Panc1 (cell line): ENCODE results near the gene KIF21B. TPM values are rescaled to one million over a fixed set of nuclear protein-coding genes. Genes with fewer than 3 reads are reported as not detected.

ENCODE experiments used
- ATAC-seq: fragments of 200-7000 bp; cut with Tn5 transposase; 2 replicates; pipeline ENCODE4 v1.9.1; 2020; ENCODE audit warnings: mild to moderate bottlenecking, moderate library complexity
- BruUV-seq: library from RNA; stranded (reverse); fragments of 400-500 nt; replicated peaks from 2 replicates; lab custom pipeline; 2021; lab: Mats Ljungman, UMichigan
- CTCF ChIA-PET: fragments of 300-600 bp; sonication (Branson Sonifier 250); formaldehyde crosslinking; loops from one replicate; lab custom pipeline; 2022; ENCODE audit warnings: antibody characterized with exemption; lab: Charles Lee
- POLR2A ChIA-PET: fragments of 300-600 bp; sonication (Branson Sonifier 250); formaldehyde crosslinking; loops from one replicate; lab custom pipeline; 2022; ENCODE audit warnings: antibody characterized with exemption; lab: Charles Lee
- DNase-seq: peaks from one replicate; pipeline ENCODE4 v3.0.0-alpha.2; 2010; ENCODE audit warnings: low read depth, low spot score
- H3K27ac ChIP-seq: 2 replicates; pipeline ENCODE4 v1.5.1; 2011; ENCODE audit warnings: mild to moderate bottlenecking, low read length, inconsistent platforms
- H3K27me3 ChIP-seq: fragments of 200-500 bp; sonication (Bioruptor generic); 2 replicates; pipeline ENCODE4 v1.6.0; 2014; ENCODE audit warnings: low read length, inconsistent platforms; ENCODE audit not compliant: control insufficient read depth, insufficient read depth
- H3K36me3 ChIP-seq: fragments of 200-500 bp; sonication (Bioruptor generic); 2 replicates; pipeline ENCODE4 v1.5.1; 2014; ENCODE audit warnings: inconsistent platforms, mild to moderate bottlenecking, low read length, moderate library complexity; ENCODE audit not compliant: control insufficient read depth, insufficient read depth
- H3K4me1 ChIP-seq: 2 replicates; pipeline ENCODE4 v1.5.1; 2011; ENCODE audit warnings: inconsistent platforms, mild to moderate bottlenecking, low read length, moderate library complexity; ENCODE audit not compliant: control insufficient read depth, insufficient read depth
- H3K4me3 ChIP-seq, 2 experiments: 2 replicates each; pipeline ENCODE4 v1.5.1; 2011 to 2012; ENCODE audit warnings: low read depth in 2 of 2, low read length in 2 of 2, mild to moderate bottlenecking in 2 of 2, inconsistent platforms in 1 of 2, moderate library complexity in 1 of 2
- H3K9me3 ChIP-seq: fragments of 200-500 bp; sonication (Bioruptor generic); 2 replicates; pipeline ENCODE4 v1.5.1; 2014; ENCODE audit warnings: low read depth, mild to moderate bottlenecking, inconsistent platforms, low read length, moderate library complexity; ENCODE audit not compliant: control insufficient read depth, insufficient read depth
- CTCF ChIP-seq: fragments of 450-650 bp; IDR thresholded peaks from 2 replicates; pipeline ENCODE4 v1.5.1; 2017; ENCODE audit warnings: mild to moderate bottlenecking
- POLR2AphosphoS5 ChIP-seq: IDR thresholded peaks from 2 replicates; pipeline ENCODE4 v1.6.1; 2012; ENCODE audit warnings: mild to moderate bottlenecking, low read depth, low read length, moderate library complexity
- REST ChIP-seq, 2 experiments: IDR thresholded peaks; 2 replicates each; pipeline ENCODE4 v1.6.1; 2011 to 2012; ENCODE audit warnings: low read depth in 2 of 2, control low read depth in 1 of 2, low read length in 1 of 2, mild to moderate bottlenecking in 1 of 2, moderate library complexity in 1 of 2; ENCODE audit not compliant: insufficient read depth in 1 of 2
- SIN3A ChIP-seq: IDR thresholded peaks from 2 replicates; pipeline ENCODE4 v1.6.1; 2012; ENCODE audit warnings: low read depth, mild to moderate bottlenecking, low read length, moderate library complexity, borderline replicate concordance; ENCODE audit not compliant: insufficient read depth
- TCF7L2 ChIP-seq: IDR thresholded peaks from 2 replicates; pipeline ENCODE4 v1.6.1; 2011; ENCODE audit warnings: mild to moderate bottlenecking, low read depth, low read length, inconsistent platforms
- in situ Hi-C: cut with HindIII; loops from 2 replicates; pipeline ENCODE4 v1.10.0; 2016; ENCODE audit warnings: low sequenced_read_pairs, low pct_unique_long_range_greater_than_20kb
- intact Hi-C: fragments of 100-400 bp; cut with micrococcal nuclease; formaldehyde crosslinking; loops from one replicate; pipeline ENCODE4 v1.10.0; 2022; ENCODE audit not compliant: unreplicated experiment
- total RNA-seq: library from RNA; stranded (reverse); gene quantifications from one replicate; pipeline ENCODE4 v1.2.1, GENCODE V29; 2021; ENCODE audit not compliant: unreplicated experiment

KIF21B gene
- total RNA-seq, 1 experiment from 2014 or later, result 0.46 TPM

GRCh38 chr1:200974711-200975110 is 48.8 kb downstream of the KIF21B start:
- in situ Hi-C loops, result no loop called here
- Histone ChIP-seq H3K9me3 (no peaks in the 10 kb centered on the region), H3K36me3 (no peaks in the 10 kb centered on the region), H3K27ac (no peak overlapping the region), H3K4me1 (no peaks in the 10 kb centered on the region), H3K4me3 (no peak overlapping the region), H3K27me3 (no peaks in the 10 kb centered on the region)
- intact Hi-C loops, result loop anchor here (5.0 kb wide), 1 partner anchor 138 kb away; the partner anchor contains the start of gene CACNA1S
- TF ChIP-seq CTCF (no peak), TCF7L2 (no peak), SIN3A (no peak), REST (IDR thresholded peaks at IDR 0.05; ENCODE audit: insufficient read depth in 1 of 2, low read depth in 2 of 2, low read length in 1 of 2) (no peak), POLR2AphosphoS5 (no peak)
- ATAC-seq (no peak), DNase-seq (no peak)
- ChIA-PET CTCF (no interaction called here), POLR2A (no interaction called here)
- BruUV-seq, result no TSS peak

GRCh38 chr1:200973937-200974657 is 49.4 kb downstream of the KIF21B start:
- DNase-seq, result no peak
- Histone ChIP-seq H3K27ac (no peak overlapping the region), H3K4me1 (no peaks in the 10 kb centered on the region), H3K9me3 (no peaks in the 10 kb centered on the region), H3K4me3 (no peak overlapping the region), H3K36me3 (no peaks in the 10 kb centered on the region), H3K27me3 (no peaks in the 10 kb centered on the region)
- BruUV-seq, result no TSS peak
- ChIA-PET CTCF (interaction anchor here (0.6 to 0.7 kb wide), 2 partner anchors 90 to 102 kb away, joined by 3 to 4 read pairs; no protein-coding TSS in a partner anchor), POLR2A (no interaction called here)
- intact Hi-C loops (no loop called here), in situ Hi-C loops (no loop called here)
- TF ChIP-seq REST (IDR thresholded peaks at IDR 0.05; ENCODE audit: insufficient read depth in 1 of 2, low read depth in 2 of 2, low read length in 1 of 2) (no peak), TCF7L2 (no peak), CTCF (no peak), POLR2AphosphoS5 (no peak), SIN3A (no peak)
- 0 out of 2 replicates have a peak, but pooled peaks have one; percentile 10 for ATAC-seq
